ENCODE measurements around the gene NUBPL.

NUBPL gene, protein sequence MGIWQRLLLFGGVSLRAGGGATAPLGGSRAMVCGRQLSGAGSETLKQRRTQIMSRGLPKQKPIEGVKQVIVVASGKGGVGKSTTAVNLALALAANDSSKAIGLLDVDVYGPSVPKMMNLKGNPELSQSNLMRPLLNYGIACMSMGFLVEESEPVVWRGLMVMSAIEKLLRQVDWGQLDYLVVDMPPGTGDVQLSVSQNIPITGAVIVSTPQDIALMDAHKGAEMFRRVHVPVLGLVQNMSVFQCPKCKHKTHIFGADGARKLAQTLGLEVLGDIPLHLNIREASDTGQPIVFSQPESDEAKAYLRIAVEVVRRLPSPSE

DNA sequence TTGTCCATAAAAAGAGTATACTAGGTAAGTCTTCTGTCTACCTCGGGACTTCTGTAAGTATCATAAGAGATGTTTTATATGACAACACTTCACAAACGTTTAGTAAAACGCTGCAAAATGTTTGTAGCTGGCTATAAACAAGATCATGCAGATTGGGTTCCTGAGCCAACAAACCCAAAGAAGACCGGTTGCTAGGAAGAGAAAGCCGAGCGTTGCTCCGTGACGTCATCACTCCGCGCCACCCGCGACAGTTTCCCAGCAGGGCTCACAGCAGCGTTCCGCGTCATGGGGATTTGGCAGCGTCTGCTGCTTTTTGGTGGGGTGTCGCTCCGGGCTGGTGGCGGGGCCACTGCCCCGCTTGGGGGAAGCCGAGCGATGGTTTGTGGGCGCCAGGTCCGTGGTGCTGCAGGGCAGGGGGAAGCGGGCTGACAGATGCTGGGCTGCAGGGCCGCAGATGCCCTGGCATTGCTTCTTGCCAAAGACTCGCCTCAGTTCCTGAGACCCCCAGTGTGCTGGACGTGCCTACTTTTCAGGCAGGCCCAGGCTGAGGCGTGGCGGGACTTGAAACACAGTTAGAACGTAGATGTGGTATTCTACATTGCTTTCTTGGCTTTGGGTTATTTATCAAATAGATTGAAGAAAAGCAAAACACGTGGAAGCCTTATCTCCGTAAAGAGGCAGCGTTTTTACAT, at the start of gene NUBPL:
NUBPL (plus strand) TSS at position 250 of the 692 bp plus-strand sequence; CDS start at position 286, 36 bp downstream.
- Histone ChIP-seq H3K4me3 (ENCODE audit: low read length) (peak within 1 kb of the TSS; percentile 89), H3F3A (ENCODE audit: insufficient read depth, low read length) (no peaks in the 10 kb centered on the region), H3K4me2 (ENCODE audit: low read depth, low read length) (peak within 1 kb of the TSS; percentile 69), H3K79me2 (ENCODE audit: low read length) (no peaks in the 10 kb centered on the region), H2AFZ (ENCODE audit: low read length) (peak within 1 kb of the TSS; percentile 78), H4K20me1 (ENCODE audit: insufficient read depth, low read length) (no peaks in the 10 kb centered on the region), H3K9ac (ENCODE audit: low read length) (peak within 1 kb of the TSS; percentile 85), H3K9me3 (replicated peaks; ENCODE audit: insufficient read depth, low read length) (no peaks in the 10 kb centered on the region), H3K27ac (ENCODE audit: low read length) (peak within 1 kb of the TSS; percentile 51; the same call in 1 of the 2 replicates), H3K27me3 (replicated peaks; ENCODE audit: insufficient read depth, low read length) (no peaks in the 10 kb centered on the region), H3K36me3 (replicated peaks; ENCODE audit: insufficient read depth, low read length) (no peaks in the 10 kb centered on the region), H3K9me2 (replicated peaks; ENCODE audit: insufficient read depth, low read length) (no peaks in the 10 kb centered on the region), H3K4me1 (ENCODE audit: low read length) (0 out of 2 replicates have a peak, but pooled peaks cover 3% of the 10 kb centered on the region)
- DNase-seq: peak; percentile 87
- no peak for TF ChIP-seq EZH2phosphoT487 (IDR thresholded peaks at IDR 0.05; ENCODE audit: low read length)
- no peak for TF ChIP-seq EZH2 (optimal IDR thresholded peaks at IDR 0.05; ENCODE audit: low read depth, low read length)
- no peak for TF ChIP-seq CTCF (IDR thresholded peaks at IDR 0.05; ENCODE audit: low read length)

- Histone ChIP-seq H3K27me3 (replicated peaks; ENCODE audit: insufficient read depth, low read length) (no peaks in the 10 kb centered on the region), H3K4me2 (ENCODE audit: low read depth, low read length) (no peak overlapping the region), H2AFZ (ENCODE audit: low read length) (no peak overlapping the region), H3K9me3 (replicated peaks; ENCODE audit: insufficient read depth, low read length) (no peaks in the 10 kb centered on the region), H4K20me1 (ENCODE audit: insufficient read depth, low read length) (no peaks in the 10 kb centered on the region), H3F3A (ENCODE audit: insufficient read depth, low read length) (no peaks in the 10 kb centered on the region), H3K4me1 (ENCODE audit: low read length) (no peaks in the 10 kb centered on the region), H3K4me3 (ENCODE audit: low read length) (no peak overlapping the region), H3K9me2 (replicated peaks; ENCODE audit: insufficient read depth, low read length) (no peaks in the 10 kb centered on the region), H3K27ac (ENCODE audit: low read length) (no peak overlapping the region), H3K79me2 (ENCODE audit: low read length) (no peaks in the 10 kb centered on the region), H3K36me3 (replicated peaks; ENCODE audit: insufficient read depth, low read length) (no peaks in the 10 kb centered on the region), H3K9ac (ENCODE audit: low read length) (no peak overlapping the region)
- TF ChIP-seq CTCF (IDR thresholded peaks at IDR 0.05; ENCODE audit: low read length): no peak
- no peak for DNase-seq
Measured at GRCh38 chr14:31527087-31527486, 34.1 kb upstream of the NUBPL start.

DNA sequence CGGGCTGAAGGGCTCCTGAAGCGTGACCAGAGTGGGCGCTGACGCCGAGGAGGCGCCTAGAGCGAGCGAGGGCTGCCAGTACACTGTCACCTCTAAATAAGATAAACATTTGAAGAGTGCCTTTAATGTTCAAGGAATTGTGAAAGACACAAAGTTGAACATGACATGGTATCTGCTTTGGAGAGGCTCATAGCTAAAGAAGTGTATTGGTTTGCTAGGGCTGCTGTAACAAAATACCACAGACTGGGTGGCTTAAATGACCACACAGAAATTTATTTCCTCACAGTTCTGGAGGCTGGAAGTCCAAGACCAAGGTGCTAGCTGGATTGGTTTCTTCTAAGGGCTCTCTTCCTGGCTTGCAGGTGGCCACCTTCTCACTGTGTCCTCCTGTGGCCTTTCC, 33.7 kb upstream of the NUBPL start:
- DNase-seq: no peak
- Histone ChIP-seq H3K27ac (ENCODE audit: low read length) (no peak overlapping the region), H3K79me2 (ENCODE audit: low read length) (no peaks in the 10 kb centered on the region), H2AFZ (ENCODE audit: low read length) (no peak overlapping the region), H3K36me3 (replicated peaks; ENCODE audit: insufficient read depth, low read length) (no peaks in the 10 kb centered on the region), H3K4me3 (ENCODE audit: low read length) (no peak overlapping the region), H3K4me1 (ENCODE audit: low read length) (no peaks in the 10 kb centered on the region), H3F3A (ENCODE audit: insufficient read depth, low read length) (no peaks in the 10 kb centered on the region), H3K9me3 (replicated peaks; ENCODE audit: insufficient read depth, low read length) (no peaks in the 10 kb centered on the region), H3K9ac (ENCODE audit: low read length) (no peak overlapping the region), H3K4me2 (ENCODE audit: low read depth, low read length) (no peak overlapping the region), H3K27me3 (replicated peaks; ENCODE audit: insufficient read depth, low read length) (no peaks in the 10 kb centered on the region), H3K9me2 (replicated peaks; ENCODE audit: insufficient read depth, low read length) (no peaks in the 10 kb centered on the region), H4K20me1 (ENCODE audit: insufficient read depth, low read length) (no peaks in the 10 kb centered on the region)
- TF ChIP-seq EZH2phosphoT487 (IDR thresholded peaks at IDR 0.05; ENCODE audit: low read length) (no peak), EZH2 (optimal IDR thresholded peaks at IDR 0.05; ENCODE audit: low read depth, low read length) (no peak), CTCF (IDR thresholded peaks at IDR 0.05; ENCODE audit: low read length) (no peak)

Data from MM.1S (cell line).